Right ventricle myocardium superior (tissue), 1 donor: Measurements from ENCODE around the gene BEAN1. TPM values are rescaled to one million over a fixed set of nuclear protein-coding genes. Genes with fewer than 3 reads are reported as not detected.

Experiments
- ATAC-seq: fragments of 200-7000 bp; cut with Tn5 transposase; one replicate; pipeline ENCODE4 v1.9.1; 2020; ENCODE audit warnings: mild to moderate bottlenecking; ENCODE audit not compliant: poor library complexity
- DNase-seq: peaks from one replicate; pipeline ENCODE4 v3.0.0-alpha.2; 2020
- intact Hi-C: fragments of 100-400 bp; cut with DNase I; formaldehyde crosslinking; loops from one replicate; pipeline ENCODE4 v1.11.2; 2022
- total RNA-seq: library from RNA; stranded (reverse); fragmentation: NEBNext Ultra II Directional; extraction: Animal tissue kit (Norgen Biotek cat#: 25700); gene quantifications from one replicate; pipeline ENCODE4 v1.2.1, GENCODE V29; 2021
- donor health status: DM: no; HTN: yes; CAD: no; lungs with severe emphysema.

BEAN1 gene
- total RNA-seq, 1 donor from 2014 or later, result 1.4 TPM

GRCh38 chr16:66414891-66415290 lies 12.2 kb upstream of the BEAN1 start:
- DNase-seq (no peak), ATAC-seq (no peak)
- intact Hi-C loops, result no loop called here

GRCh38 chr16:66416136-66416535 lies 11.0 kb upstream of the BEAN1 start:
- intact Hi-C loops, result no loop called here
- ATAC-seq (no peak), DNase-seq (no peak)

GRCh38 chr16:66416939-66417700 lies 10.0 kb upstream of the BEAN1 start:
- no peak for ATAC-seq
- intact Hi-C loops, result no loop called here
- no peak for DNase-seq

- ATAC-seq (no peak), DNase-seq (no peak)
- intact Hi-C loops, result no loop called here
These were observed 8.7 kb upstream of the BEAN1 start for GRCh38 chr16:66418165-66418962.

- no peak for DNase-seq
- no peak for ATAC-seq
- intact Hi-C loops, result no loop called here
These were observed 7.6 kb upstream of the BEAN1 start for GRCh38 chr16:66419527-66419926.

DNA sequence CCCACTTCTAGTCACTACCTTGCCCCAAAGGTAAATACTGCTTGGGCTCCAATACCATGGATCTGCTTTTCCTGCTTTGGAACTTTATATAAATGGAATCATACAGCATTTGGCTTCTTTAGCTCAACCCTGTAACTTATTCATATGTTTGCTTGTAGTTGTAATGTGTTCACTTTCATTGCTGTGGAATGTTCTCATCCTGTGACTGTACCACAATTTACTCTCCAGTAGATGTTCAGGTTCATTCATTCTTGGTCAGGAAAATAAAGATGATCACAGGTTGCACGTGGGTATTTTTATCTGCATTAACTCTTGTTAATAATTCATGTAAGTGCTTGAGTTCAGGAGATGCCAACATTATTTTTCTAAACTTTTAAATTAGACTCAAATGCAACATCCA lies 6.7 kb upstream of the BEAN1 start:
- intact Hi-C loops, result no loop called here
- no peak for ATAC-seq
- no peak for DNase-seq

DNA sequence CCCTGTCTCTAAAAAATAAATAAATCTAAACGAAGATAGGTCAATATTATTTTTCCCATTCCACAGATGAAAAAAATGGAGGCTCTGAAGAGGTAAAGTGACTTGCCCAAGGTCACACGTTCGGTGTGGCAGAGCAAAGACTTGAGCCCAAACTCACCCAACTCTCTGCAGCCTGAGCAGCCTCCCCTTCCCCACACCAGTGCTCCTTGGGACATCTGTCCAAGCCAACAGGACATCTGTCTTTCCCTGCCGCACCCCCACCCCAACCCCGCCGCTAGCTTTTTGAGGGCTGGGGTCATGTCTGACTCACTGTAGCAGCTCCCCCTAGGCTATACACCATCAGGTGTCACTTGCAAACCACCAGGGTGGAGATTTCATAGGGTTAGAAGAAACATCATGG lies 5.2 kb upstream of the BEAN1 start:
- intact Hi-C loops, result no loop called here
- DNase-seq, result no peak

GRCh38 chr16:66422366-66422765 lies 4.7 kb upstream of the BEAN1 start:
- intact Hi-C loops, result no loop called here
- ATAC-seq (peak; percentile 25), DNase-seq (peak; percentile 57)

More for the DNA sequence above, 5.2 kb upstream of the BEAN1 start:
- ATAC-seq, result no peak

DNA sequence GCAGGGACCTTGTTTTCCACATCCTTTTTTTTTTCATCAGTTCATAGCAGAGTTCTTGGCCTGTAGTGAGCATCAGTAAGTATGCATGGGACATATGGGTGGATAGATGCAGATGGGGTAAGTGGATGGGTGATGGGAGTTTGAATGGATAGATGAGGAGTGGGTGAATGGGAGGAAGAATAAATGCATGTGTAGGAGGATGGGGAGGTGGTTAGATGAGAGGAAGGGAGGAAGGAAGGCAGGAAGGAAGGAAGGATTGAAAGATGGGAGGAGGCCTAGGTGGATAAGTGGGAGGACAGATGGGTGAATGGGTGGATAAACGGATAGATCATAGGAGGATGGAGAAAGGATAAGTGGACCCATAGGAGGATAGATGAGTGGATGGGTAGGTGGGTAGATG lies 3.9 kb upstream of the BEAN1 start:
- intact Hi-C loops, result no loop called here
- DNase-seq (no peak), ATAC-seq (no peak)

DNA sequence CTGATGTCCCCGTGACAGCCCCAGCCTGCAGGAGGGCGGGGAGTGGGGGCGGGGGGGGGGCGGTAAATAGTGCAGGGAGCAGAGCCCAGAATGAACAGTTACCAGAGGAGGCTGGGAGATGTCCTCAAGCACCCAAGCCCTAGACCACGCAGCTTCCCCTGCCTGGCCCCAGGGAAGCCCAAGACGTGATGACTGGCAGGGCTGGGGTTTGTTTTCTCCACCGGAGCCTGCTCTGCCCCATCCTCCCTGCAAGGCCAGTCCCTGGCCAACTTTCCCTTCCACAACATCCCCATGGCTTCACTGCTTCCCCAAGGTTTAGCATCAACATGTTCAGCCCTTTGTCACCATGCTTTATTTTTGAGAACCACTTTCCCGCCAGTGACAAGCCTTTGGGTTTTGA lies 1.4 kb upstream of the BEAN1 start:
- intact Hi-C loops, result no loop called here
- DNase-seq (no peak), ATAC-seq (no peak)

GRCh38 chr16:66426112-66427035 lies 721 bp upstream of the BEAN1 start:
- DNase-seq, result peak; percentile 47
- intact Hi-C loops, result no loop called here
- ATAC-seq, result peak; percentile 14

GRCh38 chr16:66427871-66428681 lies 981 bp downstream of the BEAN1 start:
- DNase-seq (no peak), ATAC-seq (peak; percentile 40)
- intact Hi-C loops, result no loop called here

GRCh38 chr16:66428682-66429251 lies 1.7 kb downstream of the BEAN1 start:
- intact Hi-C loops, result no loop called here
- DNase-seq (no peak), ATAC-seq (no peak)

- intact Hi-C loops, result no loop called here
These were observed 2.3 kb downstream of the BEAN1 start for GRCh38 chr16:66429290-66429962.

DNA sequence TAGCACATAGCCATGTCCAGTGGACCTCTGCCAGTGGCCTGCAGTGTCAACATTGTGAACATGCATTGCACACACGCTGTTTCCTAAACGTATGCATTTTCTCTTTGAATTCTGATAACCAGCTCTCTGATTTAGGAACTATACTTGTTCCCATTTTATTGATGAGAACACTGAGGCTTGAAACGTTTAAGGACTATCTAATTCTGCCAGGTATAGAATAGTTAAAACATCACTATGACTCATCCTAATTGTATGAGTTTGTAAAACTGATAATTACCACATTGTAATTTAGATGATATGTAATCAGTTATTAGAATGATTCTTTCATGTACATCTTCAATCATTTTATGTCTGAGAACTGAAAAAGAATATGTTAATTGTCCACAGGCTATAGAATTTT lies 3.1 kb downstream of the BEAN1 start:
- intact Hi-C loops, result no loop called here
- ATAC-seq (no peak), DNase-seq (no peak)

More at GRCh38 chr16:66429290-66429962, 2.3 kb downstream of the BEAN1 start:
- ATAC-seq, result no peak
- DNase-seq, result no peak

DNA sequence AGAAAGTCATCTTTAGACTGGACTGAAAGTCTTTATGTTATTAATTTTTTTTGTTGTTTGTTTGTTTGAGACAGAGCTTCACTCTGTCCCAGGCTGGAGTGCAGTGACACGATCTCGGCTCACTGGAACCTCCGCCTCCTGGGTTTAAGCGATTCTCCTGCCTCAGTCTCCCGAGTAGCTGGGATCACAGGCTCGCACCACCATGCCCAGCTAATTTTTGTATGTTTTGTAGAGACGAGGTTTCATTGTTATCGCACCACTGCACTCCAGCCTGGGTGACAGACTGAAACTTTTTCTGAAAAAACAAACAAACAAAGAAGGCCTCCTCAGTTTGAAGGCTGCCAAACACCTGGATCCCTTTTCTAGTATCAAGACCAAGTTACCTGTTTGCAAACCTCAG lies 4.7 kb downstream of the BEAN1 start:
- intact Hi-C loops, result no loop called here
- DNase-seq (no peak), ATAC-seq (no peak)

- DNase-seq (no peak), ATAC-seq (peak; percentile 56)
- intact Hi-C loops, result no loop called here
These were observed 5.3 kb downstream of the BEAN1 start for GRCh38 chr16:66432429-66432828.
